ELR (cell line): ENCODE measurements around the gene DUSP18.
"Not testable (repeated sequence)": the region's sequence is repeated elsewhere in the genome, so short reads cannot be mapped to it uniquely, and the experiment has no call there.

Experiments used
- DNase-seq: peaks from one replicate; pipeline ENCODE4 v3.0.0-alpha.2; 2015; ENCODE audit warnings: low read depth

DUSP18 gene

GRCh38 chr22:30640361-30640760, 27.3 kb downstream of the DUSP18 start:
- peak; percentile 59 for DNase-seq

- DNase-seq: peak; percentile 15
Measured at GRCh38 chr22:30637701-30638114, 30.0 kb downstream of the DUSP18 start.

DNA sequence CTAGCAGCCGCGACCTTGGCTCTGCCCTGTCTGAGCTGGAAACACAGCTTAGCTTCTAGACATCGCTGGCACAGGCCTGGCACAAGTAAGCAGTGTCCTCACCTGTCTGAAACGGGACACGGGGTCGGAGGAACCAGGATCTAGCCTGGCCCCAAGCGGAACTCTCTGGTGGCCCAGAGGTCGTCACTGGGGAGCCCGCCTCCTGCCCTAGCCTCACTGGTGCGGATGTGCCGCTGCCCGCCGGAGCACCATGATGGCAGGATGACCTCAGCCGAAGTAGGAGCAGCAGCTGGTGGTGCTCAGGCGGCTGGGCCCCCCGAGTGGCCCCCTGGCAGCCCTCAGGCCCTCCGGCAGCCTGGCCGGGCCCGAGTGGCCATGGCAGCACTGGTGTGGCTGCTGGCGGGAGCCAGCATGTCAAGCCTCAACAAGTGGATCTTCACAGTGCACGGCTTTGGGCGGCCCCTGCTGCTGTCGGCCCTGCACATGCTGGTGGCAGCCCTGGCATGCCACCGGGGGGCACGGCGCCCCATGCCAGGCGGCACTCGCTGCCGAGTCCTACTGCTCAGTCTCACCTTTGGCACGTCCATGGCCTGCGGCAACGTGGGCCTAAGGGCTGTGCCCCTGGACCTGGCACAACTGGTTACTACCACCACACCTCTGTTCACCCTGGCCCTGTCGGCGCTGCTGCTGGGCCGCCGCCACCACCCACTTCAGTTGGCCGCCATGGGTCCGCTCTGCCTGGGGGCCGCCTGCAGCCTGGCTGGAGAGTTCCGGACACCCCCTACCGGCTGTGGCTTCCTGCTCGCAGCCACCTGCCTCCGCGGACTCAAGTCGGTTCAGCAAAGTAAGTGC, 31.2 kb downstream of the DUSP18 start:
- DNase-seq: peak; percentile 39

DNA sequence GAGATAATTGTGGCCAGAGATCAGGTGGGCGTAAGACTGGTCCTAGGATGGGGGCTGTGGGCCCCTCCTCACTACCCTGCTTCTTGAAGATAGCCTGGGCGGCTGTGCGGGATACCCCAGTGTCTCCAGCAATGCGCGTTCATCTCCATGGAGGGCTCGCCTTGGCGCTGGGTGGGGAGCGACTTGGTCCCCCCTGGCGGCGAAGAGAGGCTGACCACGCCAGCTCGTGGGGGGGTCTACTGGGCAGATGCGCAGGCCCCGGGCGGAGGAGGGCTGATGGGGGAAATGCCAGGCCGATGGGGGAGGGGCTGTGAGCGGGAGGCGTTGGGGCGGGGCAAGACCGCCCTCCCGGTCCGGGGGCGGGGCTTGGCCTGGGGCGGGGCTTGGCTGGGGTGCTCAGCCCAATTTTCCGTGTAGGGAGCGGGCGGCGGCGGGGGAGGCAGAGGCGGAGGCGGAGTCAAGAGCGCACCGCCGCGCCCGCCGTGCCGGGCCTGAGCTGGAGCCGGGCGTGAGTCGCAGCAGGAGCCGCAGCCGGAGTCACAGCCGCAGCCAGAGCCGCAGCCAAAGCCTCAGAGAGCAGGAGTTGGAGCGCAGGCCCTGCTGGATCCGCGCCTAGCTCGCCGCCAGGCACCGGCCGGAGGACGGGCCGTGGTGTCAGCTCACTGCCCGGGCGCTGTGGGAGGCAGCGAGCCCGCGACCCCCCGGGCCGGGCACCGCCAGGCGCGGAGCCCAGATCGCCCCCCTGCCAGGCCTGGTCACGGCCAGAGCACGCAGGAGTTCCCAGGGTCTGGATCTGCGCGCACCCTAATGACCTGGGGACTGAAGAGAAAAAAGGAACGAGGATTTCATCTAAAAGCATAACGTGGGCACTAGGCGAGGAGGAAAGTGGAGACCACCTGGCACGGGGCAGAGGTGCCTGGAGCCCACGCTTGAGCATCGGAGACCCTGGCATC, 32.1 kb downstream of the DUSP18 start, which contains the start of gene SLC35E4:
SLC35E4 (plus strand) TSS at position 509 of the 953 bp plus-strand sequence. CDS start 670 bp downstream, outside the sequence.
- DNase-seq: peak; percentile 93

DNA sequence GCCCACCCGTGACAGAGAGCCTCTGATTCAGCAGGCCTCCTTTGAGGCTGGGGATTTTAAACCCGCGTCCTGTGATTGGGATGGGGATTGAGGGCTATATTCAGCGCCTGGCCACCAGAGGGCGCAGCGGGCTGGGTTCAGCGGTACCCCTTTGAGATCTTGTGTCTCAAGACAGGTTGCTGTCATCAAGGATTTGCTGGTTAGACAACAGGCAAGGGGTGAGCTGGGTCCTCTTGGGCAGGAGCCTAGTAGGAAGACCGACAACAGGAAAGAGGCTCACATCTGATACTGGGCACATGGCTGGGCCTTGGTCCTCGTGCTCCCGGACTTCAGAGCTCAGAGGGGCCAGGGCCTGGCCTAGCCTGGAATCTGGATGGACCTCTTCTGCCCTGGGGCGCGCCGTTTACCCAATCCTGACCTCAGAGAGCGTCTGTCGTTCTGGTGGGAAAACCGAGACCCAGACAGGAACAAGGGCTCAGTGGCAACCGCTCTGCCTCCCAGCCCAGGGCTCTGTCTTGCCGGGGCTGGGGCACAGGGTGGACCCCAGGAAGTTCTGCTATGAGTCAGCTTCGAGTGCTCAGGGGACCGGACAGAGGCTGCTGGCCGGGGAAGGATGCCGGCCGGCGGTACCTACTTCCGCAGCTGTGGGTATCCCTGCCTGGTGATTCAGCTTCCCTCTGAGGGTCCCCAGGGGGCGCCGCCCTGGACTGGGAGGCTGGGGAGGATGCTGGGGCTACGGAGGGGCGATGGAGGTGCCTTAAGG, 33.0 kb downstream of the DUSP18 start:
- DNase-seq: peak; percentile 93

GRCh38 chr22:30631469-30631868, 36.2 kb downstream of the DUSP18 start:
- DNase-seq: not testable (repeated sequence)

DNA sequence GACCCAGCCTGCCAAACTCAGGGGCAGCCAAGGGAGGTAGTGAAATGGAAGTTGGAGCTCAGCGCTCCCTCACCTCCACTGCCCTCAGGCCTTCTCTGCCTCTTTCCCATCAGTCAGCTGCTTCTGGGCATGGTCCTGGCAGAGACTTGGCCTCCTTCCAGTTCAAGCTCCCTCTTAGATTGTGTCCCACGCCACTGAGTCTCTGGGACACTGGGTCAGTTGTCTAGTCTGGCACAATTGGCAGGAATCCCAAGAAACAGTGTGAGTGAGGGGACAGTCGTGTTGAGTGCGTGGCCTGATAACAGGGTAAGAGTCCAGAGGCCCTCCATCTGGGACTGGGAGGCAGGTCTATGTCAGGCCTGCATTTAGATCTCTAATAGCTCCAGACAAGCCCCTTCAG, 39.2 kb downstream of the DUSP18 start:
- DNase-seq: no peak

DNA sequence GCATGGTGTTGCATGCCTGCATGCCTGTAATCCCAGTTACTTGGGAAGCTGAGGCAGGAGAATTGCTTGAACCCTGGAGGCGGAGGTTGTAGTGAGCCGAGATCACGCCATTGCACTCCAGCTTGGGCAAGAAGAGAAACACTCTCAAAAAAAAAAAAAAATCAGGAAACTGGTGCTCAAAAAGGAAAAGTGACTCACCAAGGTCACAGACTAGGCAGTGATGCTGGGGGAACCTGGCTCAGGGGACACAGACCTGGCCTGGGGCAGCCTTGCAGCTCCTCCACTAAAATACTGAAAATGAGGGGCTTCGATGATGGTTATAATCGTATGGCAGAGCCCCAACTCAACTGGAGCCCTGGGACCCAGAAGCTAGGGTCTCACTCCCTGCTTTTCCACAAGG, 40.2 kb downstream of the DUSP18 start:
- DNase-seq: peak; percentile 29

GRCh38 chr22:30626413-30626812, 41.3 kb downstream of the DUSP18 start:
- no peak for DNase-seq

GRCh38 chr22:30619909-30620308, 47.8 kb downstream of the DUSP18 start:
- DNase-seq: not testable (repeated sequence)

DNA sequence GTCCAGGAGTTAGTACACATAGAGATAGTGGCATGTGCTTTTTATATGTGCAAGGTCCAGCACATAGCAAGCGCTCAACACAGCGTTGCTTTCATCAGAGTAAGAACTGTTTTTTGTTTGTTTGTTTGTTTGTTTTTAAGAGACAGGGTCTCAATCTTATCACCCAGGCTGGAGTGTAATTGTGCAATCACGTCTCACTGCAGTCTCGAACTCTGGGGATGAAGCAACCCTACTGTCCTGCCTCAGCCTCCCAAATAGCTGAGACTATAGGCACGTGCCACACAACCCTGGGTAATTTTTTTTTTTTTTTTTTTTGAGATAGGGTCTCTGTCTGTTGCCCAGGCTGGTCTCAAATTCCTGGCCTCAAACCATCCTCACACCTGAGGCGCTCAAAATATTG, 49.9 kb downstream of the DUSP18 start:
- DNase-seq: no peak

- DNase-seq: no peak
Measured at GRCh38 chr22:30615543-30615954, 52.1 kb downstream of the DUSP18 start.

- DNase-seq: no peak
Measured at GRCh38 chr22:30614879-30615278, 52.8 kb downstream of the DUSP18 start.

DNA sequence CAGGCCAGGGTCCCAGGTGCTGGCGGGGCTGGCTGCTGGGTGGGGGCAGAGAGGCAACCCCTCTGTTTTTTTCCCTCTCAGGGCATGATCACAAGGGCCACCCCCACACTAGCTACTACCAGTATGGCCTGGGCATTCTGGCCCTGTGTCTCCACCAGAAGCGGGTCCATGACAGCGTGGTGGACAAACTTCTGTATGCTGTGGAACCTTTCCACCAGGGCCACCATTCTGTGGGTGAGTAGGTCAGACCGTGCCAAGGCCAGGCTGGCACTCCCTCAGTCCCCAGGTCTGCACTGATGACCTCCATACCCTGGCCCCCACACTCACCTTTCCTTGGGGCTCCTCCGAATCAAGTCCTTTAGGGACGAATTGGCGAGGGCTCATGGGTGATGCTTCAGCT, 53.4 kb downstream of the DUSP18 start:
- no peak for DNase-seq

DNA sequence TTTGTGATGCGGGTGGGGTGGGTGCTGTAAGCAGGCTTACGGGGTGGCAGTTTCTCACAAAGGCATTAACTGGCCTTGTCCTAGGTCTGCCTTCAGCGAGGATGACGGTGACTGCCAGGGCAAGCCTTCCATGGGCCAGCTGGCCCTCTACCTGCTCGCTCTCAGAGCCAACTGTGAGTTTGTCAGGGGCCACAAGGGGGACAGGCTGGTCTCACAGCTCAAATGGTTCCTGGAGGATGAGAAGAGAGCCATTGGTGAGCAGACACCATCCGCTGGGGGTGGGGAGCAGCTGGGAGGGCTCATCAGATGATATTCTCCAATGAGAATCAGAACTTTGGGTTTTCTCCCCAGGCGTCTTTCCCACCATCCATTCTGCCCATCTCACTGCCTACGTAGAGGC, 54.9 kb downstream of the DUSP18 start:
- no peak for DNase-seq
